H9 (cell line): ENCODE results near the gene PPP1R3C. TPM values are rescaled to one million over a fixed set of nuclear protein-coding genes. Genes with fewer than 3 reads are reported as not detected.

Experiments used
- DNase-seq: peaks from one replicate; pipeline ENCODE4 v3.0.0-alpha.2; 2017
- H2AFZ ChIP-seq: one replicate; pipeline ENCODE4 v1.6.1; 2013; ENCODE audit warnings: mild to moderate bottlenecking, low read length, control low read depth, moderate library complexity
- H2AK5ac ChIP-seq: 2 replicates; pipeline ENCODE4 v1.6.1; 2013; ENCODE audit warnings: low read length, control low read depth, mixed read lengths; ENCODE audit not compliant: insufficient read length
- H2BK120ac ChIP-seq: one replicate; pipeline ENCODE4 v1.6.1; 2013; ENCODE audit warnings: low read depth, mild to moderate bottlenecking, low read length, control low read depth, inconsistent platforms; ENCODE audit not compliant: poor library complexity, severe bottlenecking
- H2BK12ac ChIP-seq: 2 replicates; pipeline ENCODE4 v1.6.1; 2013; ENCODE audit warnings: low read length, control low read depth, mixed read lengths, low read depth; ENCODE audit not compliant: insufficient read length
- H2BK15ac ChIP-seq: 2 replicates; pipeline ENCODE4 v1.6.1; 2013; ENCODE audit warnings: low read depth, low read length, control low read depth
- H2BK20ac ChIP-seq: one replicate; pipeline ENCODE4 v1.6.1; 2013; ENCODE audit warnings: low read depth, mild to moderate bottlenecking, low read length, control low read depth, inconsistent platforms; ENCODE audit not compliant: poor library complexity, severe bottlenecking
- H2BK5ac ChIP-seq: 2 replicates; pipeline ENCODE4 v1.6.1; 2013; ENCODE audit warnings: low read length, control low read depth, mixed read lengths; ENCODE audit not compliant: insufficient read length
- H3K14ac ChIP-seq: 2 replicates; pipeline ENCODE4 v1.6.1; 2013; ENCODE audit warnings: low read length, control low read depth; ENCODE audit not compliant: insufficient read depth
- H3K18ac ChIP-seq: 2 replicates; pipeline ENCODE4 v1.6.1; 2013; ENCODE audit warnings: low read depth, mild to moderate bottlenecking, mixed read lengths, low read length, control low read depth; ENCODE audit not compliant: insufficient read length
- H3K23ac ChIP-seq: 2 replicates; pipeline ENCODE4 v1.6.1; 2013; ENCODE audit warnings: low read length, control low read depth, mixed read lengths, low read depth; ENCODE audit not compliant: insufficient read length
- H3K23me2 ChIP-seq: 2 replicates; pipeline ENCODE4 v1.6.1; 2013; ENCODE audit warnings: low read depth, mild to moderate bottlenecking, mixed read lengths, low read length, control low read depth; ENCODE audit not compliant: insufficient read length, poor library complexity, severe bottlenecking
- H3K27ac ChIP-seq: 2 replicates; pipeline ENCODE4 v1.5.1; 2013; ENCODE audit warnings: low read length, control low read depth, mixed read lengths, low read depth; ENCODE audit not compliant: insufficient read length
- H3K27me3 ChIP-seq: 2 replicates; pipeline ENCODE4 v1.6.1; 2013; ENCODE audit warnings: low read length, control low read depth, inconsistent platforms; ENCODE audit not compliant: insufficient read depth
- H3K4ac ChIP-seq: 2 replicates; pipeline ENCODE4 v1.6.1; 2013; ENCODE audit warnings: low read depth, mild to moderate bottlenecking, control low read depth, inconsistent platforms, low read length, moderate library complexity
- H3K4me1 ChIP-seq: 2 replicates; pipeline ENCODE4 v1.6.1; 2013; ENCODE audit warnings: low read length, control low read depth, inconsistent platforms; ENCODE audit not compliant: insufficient read depth
- H3K4me2 ChIP-seq: 2 replicates; pipeline ENCODE4 v1.6.1; 2013; ENCODE audit warnings: low read length, control low read depth, mixed read lengths; ENCODE audit not compliant: insufficient read length, insufficient read depth
- H3K56ac ChIP-seq: 2 replicates; pipeline ENCODE4 v1.6.1; 2013; ENCODE audit warnings: low read depth, mild to moderate bottlenecking, mixed read lengths, low read length, control low read depth; ENCODE audit not compliant: insufficient read length
- H3K79me1 ChIP-seq: 2 replicates; pipeline ENCODE4 v1.6.1; 2013; ENCODE audit warnings: low read depth, mild to moderate bottlenecking, moderate library complexity, low read length, control low read depth, inconsistent platforms; ENCODE audit not compliant: insufficient read depth, poor library complexity, severe bottlenecking
- H3K79me2 ChIP-seq: 2 replicates; pipeline ENCODE4 v1.6.1; 2013; ENCODE audit warnings: low read length, control low read depth, inconsistent platforms; ENCODE audit not compliant: insufficient read depth
- H3K9ac ChIP-seq: 2 replicates; pipeline ENCODE4 v1.6.1; 2013; ENCODE audit warnings: low read length, control low read depth, mixed read lengths; ENCODE audit not compliant: insufficient read length; ENCODE audit errors: extremely low read depth
- H3K9me3 ChIP-seq: one replicate; pipeline ENCODE4 v1.6.1; 2013; ENCODE audit warnings: low read depth, low read length, inconsistent platforms; ENCODE audit not compliant: control insufficient read depth
- H3T11ph ChIP-seq: one replicate; pipeline ENCODE4 v1.6.1; 2013; ENCODE audit warnings: mild to moderate bottlenecking, low read length, control low read depth, inconsistent platforms
- H4K20me1 ChIP-seq: one replicate; pipeline ENCODE4 v1.6.1; 2013; ENCODE audit not compliant: control insufficient read depth, insufficient read length, insufficient read depth
- H4K5ac ChIP-seq: 2 replicates; pipeline ENCODE4 v1.6.1; 2013; ENCODE audit warnings: low read depth, mild to moderate bottlenecking, mixed read lengths, low read length, control low read depth; ENCODE audit not compliant: insufficient read length
- H4K8ac ChIP-seq: replicated peaks from 2 replicates; pipeline ENCODE4 v1.6.1; 2013; ENCODE audit warnings: low read length, control low read depth, mixed read lengths, low read depth; ENCODE audit not compliant: insufficient read length
- H4K91ac ChIP-seq: 2 replicates; pipeline ENCODE4 v1.6.1; 2013; ENCODE audit warnings: low read depth, mild to moderate bottlenecking, moderate library complexity, mixed read lengths, low read length, control low read depth; ENCODE audit not compliant: insufficient read length
- H3K27ac Mint-ChIP-seq, 3 experiments: 2 replicates in 2 of 3; 3 replicates in 1 of 3; pipeline ENCODE4 v1.8.0; 2020 to 2021; ENCODE audit warnings: mixed read lengths in 3 of 3, mild to moderate bottlenecking in 1 of 3, moderate library complexity in 1 of 3
- H3K27me3 Mint-ChIP-seq: 2 replicates; pipeline ENCODE4 v1.8.0; 2021; ENCODE audit warnings: low read depth, mild to moderate bottlenecking, moderate library complexity, mixed read lengths
- H3K36me3 Mint-ChIP-seq, 3 experiments: 2 replicates in 2 of 3; 3 replicates in 1 of 3; pipeline ENCODE4 v1.8.0; 2020 to 2021; ENCODE audit warnings: low read depth in 3 of 3, mixed read lengths in 3 of 3; ENCODE audit not compliant: insufficient read depth in 1 of 3
- H3K4me1 Mint-ChIP-seq, 2 experiments: 2 replicates each; pipeline ENCODE4 v1.8.0; 2020; ENCODE audit warnings: mixed read lengths in 2 of 2
- H3K4me3 Mint-ChIP-seq, 2 experiments: 2 replicates in 1 of 2; 3 replicates in 1 of 2; pipeline ENCODE4 v1.8.0; 2020 to 2021; ENCODE audit warnings: mild to moderate bottlenecking in 2 of 2, mixed read lengths in 2 of 2, moderate library complexity in 1 of 2
- H3K9me3 Mint-ChIP-seq, 2 experiments: 2 replicates in 1 of 2; 3 replicates in 1 of 2; pipeline ENCODE4 v1.8.0; 2020; ENCODE audit warnings: mild to moderate bottlenecking in 2 of 2, mixed read lengths in 2 of 2, moderate library complexity in 1 of 2
- CTCF ChIP-seq: fragments of 200-600 bp; sonication (generic); conservative IDR thresholded peaks from 3 replicates; pipeline ENCODE4 v1.8.0; 2021; ENCODE audit warnings: antibody characterized with exemption, mild to moderate bottlenecking
- WGBS: extraction: QIAGEN DNeasy Blood & Tissue Kit; methylation state at CpG from one replicate; pipeline ENCODE4 v1.1.7; 2013; ENCODE audit warnings: missing lambda C conversion rate, low lambda C conversion rate, mixed read lengths; ENCODE audit not compliant: insufficient read length; ENCODE audit errors: extremely low coverage; 5-methylcytosine and 5-hydroxymethylcytosine counted together
- total RNA-seq: library from RNA; stranded (reverse); gene quantifications from 2 replicates; pipeline ENCODE4 v1.2.1, GENCODE V29; 2021

The PPP1R3C gene
- total RNA-seq, 1 experiment from 2014 or later: 1.2 TPM

- Histone ChIP-seq H3K9me3 (no peaks in the 10 kb centered on the region), H3K14ac (no peak overlapping the region), H4K20me1 (no peaks in the 10 kb centered on the region), H3K56ac (no peak overlapping the region), H2BK5ac (no peak overlapping the region), H4K91ac (no peak overlapping the region), H2AFZ (no peak overlapping the region), H4K8ac (no peak overlapping the region), H2BK12ac (no peak overlapping the region), H2BK15ac (no peak overlapping the region), H4K5ac (no peak overlapping the region), H3K4me2 (no peak overlapping the region), H3K4ac (no peak overlapping the region), H3T11ph (no peak overlapping the region), H2AK5ac (no peak overlapping the region), H3K18ac (no peak overlapping the region), H2BK20ac (no peak overlapping the region), H3K23ac (no peak overlapping the region), H3K9ac (no peak overlapping the region), H3K79me2 (no peaks in the 10 kb centered on the region), H3K23me2 (no peaks in the 10 kb centered on the region), H2BK120ac (no peak overlapping the region), H3K27me3 (no peaks in the 10 kb centered on the region), H3K27ac (no peak overlapping the region), H3K4me1 (no peaks in the 10 kb centered on the region), H3K79me1 (no peaks in the 10 kb centered on the region)
- Mint-ChIP-seq H3K4me1 (no peaks in the 10 kb centered on the region), H3K27ac (no peak overlapping the region), H3K36me3 (no peaks in the 10 kb centered on the region), H3K9me3 (no peaks in the 10 kb centered on the region), H3K27me3 (no peaks in the 10 kb centered on the region), H3K4me3 (no peak overlapping the region)
- DNase-seq: no peak
- no peak for TF ChIP-seq CTCF
- no CpG with 5 or more reads among the region's 2 CpGs for WGBS
Measured at GRCh38 chr10:91614225-91614624, 18.6 kb downstream of the PPP1R3C start.
